HepG2 (cell line): Measurements from ENCODE around the gene NTN3. TPM values are rescaled to one million over a fixed set of nuclear protein-coding genes. Genes with fewer than 3 reads are reported as not detected.
A peak's percentile ranks its signal among the peaks of the same experiment; 100 is the strongest.

Source experiments
- ARID3A ChIP-seq: IDR thresholded peaks from 2 replicates; pipeline ENCODE4 v1.6.1; 2012; ENCODE audit warnings: low read depth, low read length, improper control_type of control experiment
- ASH2L ChIP-seq: fragments of 300-600, 200-600 bp; sonication (generic); IDR thresholded peaks from 2 replicates; pipeline ENCODE4 v1.7.0; 2017; ENCODE audit warnings: low read depth, mild to moderate bottlenecking, moderate library complexity, mixed read lengths, low read length; ENCODE audit not compliant: insufficient read length
- ATF4 ChIP-seq, 2 experiments: fragments of 450-650 bp in 1 of 2; sonication (generic) in 1 of 2; formaldehyde crosslinking; IDR thresholded peaks; 2 replicates each; pipeline versions ENCODE4 v1.5.0 to v1.8.0; 2020 to 2022; ENCODE audit warnings: mild to moderate bottlenecking in 1 of 2, missing genetic modification reagents in 1 of 2
- DDIT3 ChIP-seq: sonication (generic); formaldehyde crosslinking; IDR thresholded peaks from 2 replicates; pipeline ENCODE4 v1.4.0; 2020; ENCODE audit warnings: mild to moderate bottlenecking, missing genetic modification reagents
- FLYWCH1 ChIP-seq: sonication (generic); formaldehyde crosslinking; IDR thresholded peaks from 2 replicates; pipeline ENCODE4 v1.8.1; 2023; ENCODE audit warnings: mild to moderate bottlenecking, missing genetic modification reagents
- FOXP1 ChIP-seq, 2 experiments: fragments of 450-650 bp in 1 of 2; IDR thresholded peaks; 2 replicates each; pipeline ENCODE4 v1.6.1; 2017 to 2018; ENCODE audit warnings: antibody characterized with exemption in 1 of 2
- HINFP ChIP-seq: sonication (generic); formaldehyde crosslinking; IDR thresholded peaks from 2 replicates; pipeline ENCODE4 v1.4.0; 2020; ENCODE audit warnings: low read depth, mild to moderate bottlenecking, missing genetic modification reagents
- HNF1B ChIP-seq: sonication (generic); formaldehyde crosslinking; IDR thresholded peaks from 2 replicates; pipeline ENCODE4 v1.5.1; 2020; ENCODE audit warnings: mild to moderate bottlenecking, moderate library complexity, missing genetic modification reagents
- MAF1 ChIP-seq: sonication (generic); formaldehyde crosslinking; IDR thresholded peaks from 2 replicates; pipeline ENCODE4 v1.5.0; 2020; ENCODE audit warnings: missing genetic modification reagents, borderline replicate concordance
- NFIC ChIP-seq: IDR thresholded peaks from 2 replicates; pipeline ENCODE4 v1.6.1; 2012; ENCODE audit warnings: mild to moderate bottlenecking, low read length, inconsistent platforms
- PHF8 ChIP-seq: sonication (generic); formaldehyde crosslinking; IDR thresholded peaks from 2 replicates; pipeline ENCODE4 v1.5.0; 2020; ENCODE audit warnings: missing genetic modification reagents
- PITX1 ChIP-seq: sonication (generic); formaldehyde crosslinking; IDR thresholded peaks from 2 replicates; pipeline ENCODE4 v1.5.1; 2020; ENCODE audit warnings: mild to moderate bottlenecking, missing genetic modification reagents
- PLRG1 ChIP-seq: fragments of 450-650 bp; conservative IDR thresholded peaks from 2 replicates; pipeline ENCODE4 v1.6.1; 2016
- RAD51 ChIP-seq: fragments of 450-650 bp; IDR thresholded peaks from 2 replicates; pipeline ENCODE4 v1.6.1; 2016; ENCODE audit warnings: borderline replicate concordance
- RFX3 ChIP-seq: IDR thresholded peaks from 2 replicates; pipeline ENCODE4 v1.6.1; 2016; ENCODE audit warnings: missing biosample characterization, missing genetic modification reagents
- TFDP1 ChIP-seq: IDR thresholded peaks from 2 replicates; pipeline ENCODE4 v1.6.1; 2016; ENCODE audit warnings: missing compliant biosample characterization, missing genetic modification reagents, borderline replicate concordance
- ZBTB8A ChIP-seq: sonication (generic); formaldehyde crosslinking; IDR thresholded peaks from 2 replicates; pipeline ENCODE4 v1.4.0; 2020; ENCODE audit warnings: mild to moderate bottlenecking, low read depth, missing genetic modification reagents, borderline replicate concordance
- ZFP1 ChIP-seq: IDR thresholded peaks from 2 replicates; pipeline ENCODE4 v1.6.1; 2016
- ZNF230 ChIP-seq: sonication (generic); formaldehyde crosslinking; IDR thresholded peaks from 2 replicates; pipeline ENCODE4 v1.4.0; 2020; ENCODE audit warnings: mild to moderate bottlenecking, missing genetic modification reagents
- ZNF24 ChIP-seq: fragments of 450-650 bp; IDR thresholded peaks from 2 replicates; pipeline ENCODE4 v1.6.1; 2017; ENCODE audit warnings: antibody characterized with exemption, mild to moderate bottlenecking
- ZNF543 ChIP-seq: sonication (generic); formaldehyde crosslinking; IDR thresholded peaks from 2 replicates; pipeline ENCODE4 v1.4.0; 2020; ENCODE audit warnings: mild to moderate bottlenecking, missing genetic modification reagents
- ZNF746 ChIP-seq: sonication (generic); formaldehyde crosslinking; IDR thresholded peaks from 2 replicates; pipeline ENCODE4 v1.8.0; 2022; ENCODE audit warnings: mild to moderate bottlenecking, missing genetic modification reagents
- ZNF75D ChIP-seq: sonication (generic); formaldehyde crosslinking; IDR thresholded peaks from 2 replicates; pipeline ENCODE4 v1.8.1; 2023; ENCODE audit warnings: missing genetic modification reagents, mild to moderate bottlenecking, borderline replicate concordance
- ZNF879 ChIP-seq: sonication (generic); formaldehyde crosslinking; IDR thresholded peaks from 2 replicates; pipeline ENCODE4 v1.8.1; 2023; ENCODE audit warnings: missing genetic modification reagents
- polyA plus RNA-seq, 8 experiments: library from polyadenylated mRNA; depleted of rRNA in 3 of 8; stranded (reverse) in 7 of 8; unstranded in 1 of 8; fragments of >200 nt; fragmentation: Illumina TruSeq in 4 of 8; extraction: Trizol in 4 of 8; gene quantifications; 2 replicates each; pipeline versions ENCODE4 v1.2.1 to v1.2.3, GENCODE V29; 2011 to 2016; ENCODE audit warnings: low read depth in 4 of 8, missing spikeins in 1 of 8, mixed read lengths in 1 of 8; ENCODE audit not compliant: insufficient read depth in 1 of 8
- total RNA-seq, 5 experiments: library from RNA; depleted of rRNA; stranded (reverse); fragments of >200 nt; fragmentation: Illumina TruSeq; extraction: Trizol; gene quantifications; 2 replicates each; pipeline ENCODE4 v1.2.3, GENCODE V29; 2016; ENCODE audit warnings: low read depth in 1 of 5

NTN3 gene
- total and polyA plus RNA-seq, 2 of the 13 experiments (the other 11 are each of a cell fraction or from before 2014, with no cell fraction given) = 0.09 to 0.20 TPM

- TF ChIP-seq ZBTB8A (CRISPR knock-in tag) (no peak), PITX1 (CRISPR knock-in tag) (peak; percentile 99), FLYWCH1 (CRISPR knock-in tag) (no peak), PHF8 (CRISPR knock-in tag) (no peak), ZNF230 (CRISPR knock-in tag) (no peak), ZNF24 (0 out of 2 replicates have a peak, but pooled peaks have one; percentile 23), PLRG1 (no peak), NFIC (no peak), HNF1B (CRISPR knock-in tag) (peak; percentile 96), ZNF746 (no peak), ATF4 (CRISPR knock-in tag; IDR thresholded peaks at IDR 0.05) (no peak), ZFP1 (CRISPR knock-in tag) (peak; percentile 33; the same call in 1 of the 2 replicates), TFDP1 (CRISPR knock-in tag) (peak; percentile 23; the same call in 1 of the 2 replicates), RFX3 (no peak), MAF1 (CRISPR knock-in tag) (no peak), HINFP (0 out of 2 replicates have a peak, but pooled peaks have one; percentile 38), RAD51 (no peak), ZNF75D (CRISPR knock-in tag) (no peak), DDIT3 (CRISPR knock-in tag) (no peak), FOXP1 (IDR thresholded peaks at IDR 0.05) (peak; percentile 56; the same call in 1 of the 2 replicates), FOXP1 (CRISPR knock-in tag; IDR thresholded peaks at IDR 0.05) (peak; percentile 80), ARID3A (no peak), ZNF879 (CRISPR knock-in tag) (0 out of 2 replicates have a peak, but pooled peaks have one; percentile 48), ZNF543 (CRISPR knock-in tag) (no peak), ASH2L (peak; percentile 69)
These were observed 13.9 kb downstream of the NTN3 start (continued) for GRCh38 chr16:2484898-2485508.
